Gastrocnemius medialis (tissue), 4 donors: ENCODE results near the gene RPL7L1. TPM values are rescaled to one million over a fixed set of nuclear protein-coding genes. Genes with fewer than 3 reads are reported as not detected.

Source experiments
- ATAC-seq, 2 donors: fragments of 150-250 bp; one replicate each; pipeline ENCODE4 v1.9.1; 2016
- DNase-seq, 2 donors: peaks; one replicate each; pipeline ENCODE4 v3.0.0-alpha.2; 2019
- H3K27ac ChIP-seq, 4 donors: fragments of 200-600 bp; sonication (generic); 1 replicate in 1 of 4; 2 replicates in 3 of 4; pipeline ENCODE4 v1.5.1; 2016 to 2018; ENCODE audit warnings: mild to moderate bottlenecking in 2 of 4, moderate library complexity in 1 of 4
- H3K27me3 ChIP-seq, 3 donors: fragments of 200-600 bp; sonication (generic) in 2 of 3; 1 replicate in 1 of 3; 2 replicates in 2 of 3; pipeline versions ENCODE4 v1.5.1 to v1.6.0; 2016 to 2019; ENCODE audit warnings: mild to moderate bottlenecking in 1 of 3, moderate library complexity in 1 of 3
- H3K36me3 ChIP-seq, 2 donors: fragments of 200-600 bp; sonication (generic) in 1 of 2; one replicate each; pipeline ENCODE4 v1.5.1; 2017 to 2018
- H3K4me1 ChIP-seq, 2 donors: fragments of 200-600 bp; sonication (generic) in 1 of 2; one replicate each; pipeline ENCODE4 v1.5.1; 2016 to 2017; ENCODE audit warnings: mild to moderate bottlenecking in 2 of 2
- H3K4me3 ChIP-seq, 4 donors: fragments of 200-600 bp; sonication (generic) in 3 of 4; 1 replicate in 1 of 4; 2 replicates in 3 of 4; pipeline ENCODE4 v1.5.1; 2016 to 2019; ENCODE audit warnings: mild to moderate bottlenecking in 2 of 4
- H3K9me3 ChIP-seq, 3 donors: fragments of 200-600 bp; sonication (generic) in 2 of 3; 1 replicate in 1 of 3; 2 replicates in 2 of 3; pipeline ENCODE4 v1.5.1; 2016 to 2019
- POLR2A ChIP-seq, 2 donors: fragments of 450-650 bp; IDR thresholded peaks; one replicate each; pipeline ENCODE4 v1.6.1; 2017; ENCODE audit warnings: antibody characterized with exemption in 2 of 2, mild to moderate bottlenecking in 2 of 2, moderate library complexity in 2 of 2
- in situ Hi-C, 4 donors: fragments of 200-750 bp; cut with MboI; loops; one replicate each; pipeline versions ENCODE4 v1.15.0 to v1.8.0; 2017; ENCODE audit warnings: low sequenced_read_pairs in 4 of 4
- intact Hi-C: fragments of 100-400 bp; cut with DNase I; formaldehyde crosslinking; loops from one replicate; pipeline ENCODE4 v1.15.1; 2023; ENCODE audit warnings: low total_unique reads
- total RNA-seq, 4 donors: library from RNA; depleted of rRNA; stranded (reverse); fragments of >200 nt; gene quantifications; one replicate each; pipeline versions ENCODE4 v1.1.0 to v1.2.3, GENCODE V29; 2016
- TF ChIP-seq, protein P1 (sequence below), 5 experiments: fragments of 450-650 bp in 3 of 5; fragments of 200-600 bp in 2 of 5; sonication (generic) in 2 of 5; IDR thresholded peaks in 4 of 5; conservative IDR thresholded peaks in 1 of 5; 1 replicate in 4 of 5; 2 replicates in 1 of 5; pipeline ENCODE4 v1.5.1; 2016 to 2019; ENCODE audit warnings: antibody characterized with exemption in 5 of 5, mild to moderate bottlenecking in 3 of 5, moderate library complexity in 3 of 5

RPL7L1 gene
- total RNA-seq, 4 donors from 2014 or later, result 59.6 to 87.1 (median 65.2) TPM

DNA sequence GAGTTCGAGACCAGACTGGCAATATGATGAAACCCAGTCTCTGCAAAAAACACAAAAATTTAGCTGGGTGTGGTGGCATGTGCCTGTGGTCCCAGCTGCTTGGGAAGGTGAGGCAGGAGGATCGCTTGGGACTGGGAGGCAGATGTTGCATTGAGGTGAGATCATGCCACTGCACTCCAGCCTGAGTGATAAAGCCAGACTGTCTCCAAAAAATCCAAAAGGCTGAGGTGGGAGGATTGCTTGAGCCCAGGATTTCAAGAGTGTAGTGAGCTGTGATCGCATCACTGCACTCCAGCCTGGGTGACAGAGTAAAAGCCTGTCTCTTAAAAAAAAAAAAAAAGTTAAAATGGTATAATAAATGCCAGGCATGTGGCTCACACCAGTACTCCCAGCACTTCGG lies 35.1 kb downstream of the RPL7L1 start:
- Histone ChIP-seq H3K4me1 (peaks cover 0 to 2% of the 10 kb centered on the region in 2 donors), H3K9me3 (no peaks in the 10 kb centered on the region), H3K27me3 (peaks cover 11 to 19% (median 15%) of the 10 kb centered on the region in 3 donors), H3K4me3 (no peak overlapping the region), H3K36me3 (no peaks in the 10 kb centered on the region), H3K27ac (no peak overlapping the region)
- in situ Hi-C loops (loop anchor here in 1 of 4 donors (25.0 kb wide), 1 partner anchor 423 kb away; no protein-coding TSS in a partner anchor), intact Hi-C loops (no loop called here)
- TF ChIP-seq, protein P1, sequence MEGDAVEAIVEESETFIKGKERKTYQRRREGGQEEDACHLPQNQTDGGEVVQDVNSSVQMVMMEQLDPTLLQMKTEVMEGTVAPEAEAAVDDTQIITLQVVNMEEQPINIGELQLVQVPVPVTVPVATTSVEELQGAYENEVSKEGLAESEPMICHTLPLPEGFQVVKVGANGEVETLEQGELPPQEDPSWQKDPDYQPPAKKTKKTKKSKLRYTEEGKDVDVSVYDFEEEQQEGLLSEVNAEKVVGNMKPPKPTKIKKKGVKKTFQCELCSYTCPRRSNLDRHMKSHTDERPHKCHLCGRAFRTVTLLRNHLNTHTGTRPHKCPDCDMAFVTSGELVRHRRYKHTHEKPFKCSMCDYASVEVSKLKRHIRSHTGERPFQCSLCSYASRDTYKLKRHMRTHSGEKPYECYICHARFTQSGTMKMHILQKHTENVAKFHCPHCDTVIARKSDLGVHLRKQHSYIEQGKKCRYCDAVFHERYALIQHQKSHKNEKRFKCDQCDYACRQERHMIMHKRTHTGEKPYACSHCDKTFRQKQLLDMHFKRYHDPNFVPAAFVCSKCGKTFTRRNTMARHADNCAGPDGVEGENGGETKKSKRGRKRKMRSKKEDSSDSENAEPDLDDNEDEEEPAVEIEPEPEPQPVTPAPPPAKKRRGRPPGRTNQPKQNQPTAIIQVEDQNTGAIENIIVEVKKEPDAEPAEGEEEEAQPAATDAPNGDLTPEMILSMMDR (IDR thresholded peaks at IDR 0.05 in 4 of 5, conservative IDR thresholded peaks at IDR 0.05 in 1 of 5), result no peak
- no peak for TF ChIP-seq POLR2A (IDR thresholded peaks at IDR 0.05)
- ATAC-seq (no peak), DNase-seq (no peak)

DNA sequence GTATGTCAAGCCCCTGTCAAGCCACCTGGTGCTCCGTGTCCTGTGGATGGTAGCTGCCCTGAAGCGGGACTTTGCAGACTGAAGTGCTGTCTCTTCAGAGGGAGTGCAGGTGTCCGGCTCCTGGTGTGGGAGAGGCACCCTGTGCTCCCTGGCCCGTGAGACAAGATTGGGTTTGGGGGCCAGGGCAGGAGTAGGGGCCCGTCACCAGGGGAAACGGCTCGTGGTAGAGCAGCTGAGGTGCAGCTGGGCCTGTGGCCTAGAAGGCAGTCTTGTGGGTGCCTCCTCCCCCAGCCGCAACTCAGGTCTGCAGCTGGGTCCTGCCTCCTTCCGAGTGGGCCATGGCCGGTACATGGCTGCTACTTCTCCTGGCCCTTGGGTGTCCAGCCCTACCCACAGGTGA lies 36.3 kb downstream of the RPL7L1 start, which contains the start of gene PTCRA:
TSS of gene PTCRA (plus strand) at position 322 of the 400 bp plus-strand sequence. CDS start at position 339, 17 bp downstream.
- Histone ChIP-seq H3K27ac (no peak within 1 kb of the TSS), H3K9me3 (no peaks in the 10 kb centered on the region), H3K27me3 (peaks cover 11 to 19% (median 15%) of the 10 kb centered on the region in 3 donors), H3K36me3 (no peaks in the 10 kb centered on the region), H3K4me3 (no peak within 1 kb of the TSS), H3K4me1 (peaks cover 0 to 2% of the 10 kb centered on the region in 2 donors)
- in situ Hi-C loops (loop anchor here in 1 of 4 donors (25.0 kb wide), 1 partner anchor 422 kb away; no protein-coding TSS in a partner anchor), intact Hi-C loops (no loop called here)
- ATAC-seq (no peak), DNase-seq (no peak)
- TF ChIP-seq, protein P1 (IDR thresholded peaks at IDR 0.05 in 4 of 5, conservative IDR thresholded peaks at IDR 0.05 in 1 of 5), result no peak
- TF ChIP-seq POLR2A (IDR thresholded peaks at IDR 0.05), result no peak

DNA sequence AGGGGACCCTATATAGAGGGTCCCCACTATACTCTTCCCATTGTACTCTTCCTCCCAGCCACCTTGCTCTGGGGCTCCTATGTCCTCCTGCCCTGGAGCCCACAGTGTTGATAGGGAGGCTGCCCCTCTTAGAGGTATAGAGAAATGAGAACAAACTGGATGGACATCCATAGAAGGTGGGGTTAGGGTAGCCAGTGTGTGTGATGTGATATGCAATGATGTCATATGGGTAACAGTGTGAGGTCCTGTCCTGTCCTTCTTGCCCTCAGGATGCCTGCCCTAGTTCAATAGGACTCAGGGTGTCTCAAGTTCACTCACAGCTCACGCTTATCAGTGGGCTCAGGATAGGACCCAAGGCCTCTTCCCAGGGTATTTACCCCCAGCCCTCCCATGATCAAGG lies 36.9 kb downstream of the RPL7L1 start:
- Histone ChIP-seq H3K4me3 (no peak overlapping the region), H3K9me3 (no peaks in the 10 kb centered on the region), H3K27ac (no peak overlapping the region), H3K27me3 (peaks cover 7 to 15% (median 10%) of the 10 kb centered on the region in 3 donors), H3K4me1 (peaks cover 0 to 2% of the 10 kb centered on the region in 2 donors), H3K36me3 (no peaks in the 10 kb centered on the region)
- intact Hi-C loops, result no loop called here
- DNase-seq, result no peak
- in situ Hi-C loops, result loop anchor here in 1 of 4 donors (25.0 kb wide), 1 partner anchor 421 kb away; no protein-coding TSS in a partner anchor
- TF ChIP-seq, protein P1 (IDR thresholded peaks at IDR 0.05 in 4 of 5, conservative IDR thresholded peaks at IDR 0.05 in 1 of 5), result no peak
- no peak for TF ChIP-seq POLR2A (IDR thresholded peaks at IDR 0.05)
- no peak for ATAC-seq

DNA sequence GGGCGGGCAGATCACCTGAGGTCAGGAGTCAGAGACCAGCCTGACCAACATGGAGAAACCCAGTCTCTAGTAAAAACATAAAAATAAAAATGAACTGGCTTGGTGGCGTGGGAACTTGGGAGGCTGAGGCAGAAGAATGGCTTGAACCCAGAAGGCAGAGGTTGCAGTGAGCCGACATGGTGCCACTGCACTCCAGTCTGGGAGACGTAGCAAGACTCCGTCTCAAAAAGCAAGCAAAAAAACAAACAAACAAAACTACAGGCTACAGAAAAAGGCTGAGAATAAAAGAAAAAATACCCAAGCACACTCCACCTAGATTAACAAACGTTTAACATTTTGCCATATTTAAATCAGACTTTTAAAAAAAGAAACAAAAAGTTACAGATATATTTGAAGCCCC lies 42.4 kb downstream of the RPL7L1 start:
- Histone ChIP-seq H3K9me3 (no peaks in the 10 kb centered on the region), H3K27ac (no peak overlapping the region), H3K27me3 (no peaks in the 10 kb centered on the region), H3K36me3 (no peaks in the 10 kb centered on the region), H3K4me1 (no peaks in the 10 kb centered on the region), H3K4me3 (no peak overlapping the region)
- intact Hi-C loops, result no loop called here
- in situ Hi-C loops, result loop anchor here in 1 of 4 donors (25.0 kb wide), 1 partner anchor 416 kb away; no protein-coding TSS in a partner anchor
- TF ChIP-seq, protein P1 (IDR thresholded peaks at IDR 0.05 in 4 of 5, conservative IDR thresholded peaks at IDR 0.05 in 1 of 5), result no peak
- TF ChIP-seq POLR2A (IDR thresholded peaks at IDR 0.05), result no peak
- no peak for ATAC-seq
- no peak for DNase-seq
